Sigmoid colon (tissue), 3 donors: ENCODE measurements around the gene SH3TC1.

ENCODE experiments used
- CTCF ChIP-seq, 4 experiments: fragments of 450-650 bp in 3 of 4; fragments of 200-600 bp in 1 of 4; IDR thresholded peaks; one replicate each; pipeline ENCODE4 v1.5.1; 2016 to 2019; ENCODE audit warnings: antibody characterized with exemption in 4 of 4, mild to moderate bottlenecking in 3 of 4, moderate library complexity in 2 of 4
- POLR2A ChIP-seq, 2 donors: fragments of 450-650 bp; IDR thresholded peaks; one replicate each; pipeline ENCODE4 v1.6.1; 2016; ENCODE audit warnings: antibody characterized with exemption in 2 of 2, mild to moderate bottlenecking in 2 of 2, moderate library complexity in 2 of 2

GRCh38 chr4:8213121-8213520 is 14.0 kb downstream of the SH3TC1 start:
- TF ChIP-seq CTCF (IDR thresholded peaks at IDR 0.05) (no peak), POLR2A (IDR thresholded peaks at IDR 0.05) (no peak)
